ENCODE results near the gene ADGRF4. TPM values are rescaled to one million over a fixed set of nuclear protein-coding genes. Genes with fewer than 3 reads are reported as not detected.

ADGRF4 gene
- total RNA-seq, 1 donor from 2014 or later, result not detected

GRCh38 chr6:47749757-47750156, 51.4 kb downstream of the ADGRF4 start:
- Histone ChIP-seq H3K27ac (replicated peaks) (no peak overlapping the region), H3K27me3 (ENCODE audit: low read depth) (no peaks in the 10 kb centered on the region), H3K4me1 (no peaks in the 10 kb centered on the region), H3K9me3 (replicated peaks) (peaks cover 18% of the 10 kb centered on the region), H3K36me3 (no peaks in the 10 kb centered on the region), H3K4me3 (no peak overlapping the region)
- no peak for TF ChIP-seq CTCF (IDR thresholded peaks at IDR 0.05; ENCODE audit: borderline replicate concordance)
- intact Hi-C loops (cut with micrococcal nuclease), result no loop called here
- DNase-seq, result no peak

- Histone ChIP-seq H3K4me3 (no peak overlapping the region), H3K9me3 (replicated peaks) (peaks cover 8% of the 10 kb centered on the region), H3K27ac (replicated peaks) (no peak overlapping the region), H3K4me1 (no peaks in the 10 kb centered on the region), H3K36me3 (no peaks in the 10 kb centered on the region), H3K27me3 (ENCODE audit: low read depth) (no peaks in the 10 kb centered on the region)
- TF ChIP-seq CTCF (IDR thresholded peaks at IDR 0.05; ENCODE audit: borderline replicate concordance), result no peak
- intact Hi-C loops (cut with micrococcal nuclease), result no loop called here
- no peak for DNase-seq
These were observed 54.4 kb downstream of the ADGRF4 start for GRCh38 chr6:47752801-47753200.

DNA sequence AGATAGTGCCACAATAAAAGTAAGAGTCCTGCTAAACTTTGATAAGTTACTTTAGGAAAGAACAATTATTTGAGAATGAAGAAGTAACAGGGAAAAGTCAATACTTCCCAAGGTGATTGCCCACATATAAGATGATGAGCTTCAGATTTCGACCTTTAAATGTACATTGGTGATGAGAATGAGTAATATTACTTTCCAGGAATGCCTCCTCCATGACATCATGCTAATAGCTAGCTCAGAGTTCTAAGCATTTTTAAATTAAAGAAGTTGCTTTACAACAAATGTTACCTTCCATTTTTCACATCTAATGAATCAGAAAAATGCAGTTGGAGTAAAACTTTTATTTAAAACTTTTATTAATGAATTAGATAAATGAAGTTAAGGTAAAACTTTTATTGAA, 61.0 kb downstream of the ADGRF4 start:
- no peak for DNase-seq
- TF ChIP-seq CTCF (IDR thresholded peaks at IDR 0.05; ENCODE audit: borderline replicate concordance), result no peak
- Histone ChIP-seq H3K36me3 (no peaks in the 10 kb centered on the region), H3K4me1 (no peaks in the 10 kb centered on the region), H3K9me3 (replicated peaks) (no peaks in the 10 kb centered on the region), H3K27ac (replicated peaks) (no peak overlapping the region), H3K27me3 (ENCODE audit: low read depth) (no peaks in the 10 kb centered on the region), H3K4me3 (no peak overlapping the region)
- intact Hi-C loops (cut with micrococcal nuclease), result no loop called here

DNA sequence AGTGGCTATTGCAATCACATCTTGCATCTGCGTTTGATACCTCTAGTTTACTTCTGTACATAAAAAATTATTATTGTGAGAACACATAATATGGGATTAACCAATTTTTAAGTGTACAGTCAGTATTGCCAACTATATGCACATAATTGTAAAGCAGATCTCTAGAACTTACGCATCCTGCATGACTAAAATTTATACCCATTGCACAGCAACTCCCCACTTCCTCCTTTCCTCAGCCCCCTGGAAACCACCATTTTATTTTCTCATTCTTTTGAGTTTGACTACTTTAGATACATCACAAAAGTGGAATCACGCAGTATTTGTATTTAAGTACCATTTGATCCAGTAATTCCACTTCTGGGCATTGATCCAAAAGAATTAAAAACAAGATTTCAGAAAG, 64.1 kb downstream of the ADGRF4 start:
- no peak for TF ChIP-seq CTCF (IDR thresholded peaks at IDR 0.05; ENCODE audit: borderline replicate concordance)
- intact Hi-C loops (cut with micrococcal nuclease), result no loop called here
- Histone ChIP-seq H3K27ac (replicated peaks) (no peak overlapping the region), H3K36me3 (no peaks in the 10 kb centered on the region), H3K27me3 (ENCODE audit: low read depth) (no peaks in the 10 kb centered on the region), H3K9me3 (replicated peaks) (peaks cover 9% of the 10 kb centered on the region), H3K4me1 (no peaks in the 10 kb centered on the region), H3K4me3 (no peak overlapping the region)
- no peak for DNase-seq

DNA sequence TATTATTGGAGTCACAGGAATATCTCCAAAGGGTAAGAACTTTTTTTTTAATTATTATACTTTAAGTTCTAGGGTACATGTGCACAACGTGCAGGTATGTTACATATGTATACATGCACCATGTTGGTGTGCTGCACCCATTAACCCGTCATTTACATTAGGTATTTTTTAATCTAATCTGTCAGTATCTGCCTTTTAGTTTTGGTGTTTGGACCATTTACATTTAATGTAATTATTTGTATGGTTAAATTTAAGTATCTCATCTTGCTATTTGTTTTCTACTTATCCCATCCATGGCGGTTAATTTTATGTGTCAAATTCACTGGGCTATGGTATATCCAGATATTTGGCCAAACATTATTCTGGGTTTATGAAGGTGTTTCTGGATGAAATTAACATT, 68.1 kb downstream of the ADGRF4 start:
- Histone ChIP-seq H3K4me1 (no peaks in the 10 kb centered on the region), H3K36me3 (no peaks in the 10 kb centered on the region), H3K4me3 (no peak overlapping the region), H3K27ac (replicated peaks) (no peak overlapping the region), H3K9me3 (replicated peaks) (peaks cover 9% of the 10 kb centered on the region), H3K27me3 (ENCODE audit: low read depth) (no peaks in the 10 kb centered on the region)
- no peak for TF ChIP-seq CTCF (IDR thresholded peaks at IDR 0.05; ENCODE audit: borderline replicate concordance)
- DNase-seq, result no peak
- intact Hi-C loops (cut with micrococcal nuclease), result no loop called here

- no peak overlapping the region for H3K27ac ChIP-seq (replicated peaks)
- intact Hi-C loops (cut with micrococcal nuclease), result no loop called here
- no peak overlapping the region for H3K4me3 ChIP-seq
- H3K4me1 ChIP-seq, result no peaks in the 10 kb centered on the region
- no peaks in the 10 kb centered on the region for H3K36me3 ChIP-seq
- TF ChIP-seq CTCF (IDR thresholded peaks at IDR 0.05; ENCODE audit: borderline replicate concordance), result no peak
- H3K9me3 ChIP-seq (replicated peaks), result peaks cover 9% of the 10 kb centered on the region
- DNase-seq, result no peak
- H3K27me3 ChIP-seq (ENCODE audit: low read depth), result no peaks in the 10 kb centered on the region
These were observed 68.7 kb downstream of the ADGRF4 start for GRCh38 chr6:47767102-47767501.

All from left ventricle myocardium inferior (tissue), 1 donor.